HG03025 (cell line): ENCODE data around the gene GOLGA6A.
"Not testable (repeated sequence)": the region's sequence is repeated elsewhere in the genome, so short reads cannot be mapped to it uniquely, and the experiment has no call there.

Experiments used
- ATAC-seq: cut with Tn5 transposase; IDR thresholded peaks from one replicate; pipeline ENCODE4 v1.9.1; 2021; ENCODE audit warnings: mild to moderate bottlenecking, moderate library complexity; ENCODE audit not compliant: unreplicated experiment, low FRiP score

The GOLGA6A gene

DNA sequence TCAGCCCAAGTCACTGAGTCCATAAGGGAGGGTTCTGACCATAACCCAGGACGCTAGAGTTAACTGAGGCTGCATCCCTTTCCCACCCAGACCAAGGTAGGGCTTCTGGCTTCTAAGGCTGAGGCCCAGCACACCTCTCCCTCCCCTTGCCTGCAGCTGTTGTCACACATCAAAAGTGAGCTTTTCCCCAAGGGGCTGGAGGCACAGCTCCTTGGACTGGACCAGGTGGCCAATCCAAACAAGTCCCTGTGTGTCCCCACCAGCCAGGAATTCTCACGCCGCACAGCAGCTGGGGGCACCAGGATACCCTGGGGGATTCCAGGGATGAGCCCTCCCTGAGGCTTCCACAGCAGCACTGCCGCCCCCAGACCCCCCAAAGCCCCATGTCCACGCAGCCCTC is 25.8 kb upstream of the GOLGA6A start:
- no peak for ATAC-seq

DNA sequence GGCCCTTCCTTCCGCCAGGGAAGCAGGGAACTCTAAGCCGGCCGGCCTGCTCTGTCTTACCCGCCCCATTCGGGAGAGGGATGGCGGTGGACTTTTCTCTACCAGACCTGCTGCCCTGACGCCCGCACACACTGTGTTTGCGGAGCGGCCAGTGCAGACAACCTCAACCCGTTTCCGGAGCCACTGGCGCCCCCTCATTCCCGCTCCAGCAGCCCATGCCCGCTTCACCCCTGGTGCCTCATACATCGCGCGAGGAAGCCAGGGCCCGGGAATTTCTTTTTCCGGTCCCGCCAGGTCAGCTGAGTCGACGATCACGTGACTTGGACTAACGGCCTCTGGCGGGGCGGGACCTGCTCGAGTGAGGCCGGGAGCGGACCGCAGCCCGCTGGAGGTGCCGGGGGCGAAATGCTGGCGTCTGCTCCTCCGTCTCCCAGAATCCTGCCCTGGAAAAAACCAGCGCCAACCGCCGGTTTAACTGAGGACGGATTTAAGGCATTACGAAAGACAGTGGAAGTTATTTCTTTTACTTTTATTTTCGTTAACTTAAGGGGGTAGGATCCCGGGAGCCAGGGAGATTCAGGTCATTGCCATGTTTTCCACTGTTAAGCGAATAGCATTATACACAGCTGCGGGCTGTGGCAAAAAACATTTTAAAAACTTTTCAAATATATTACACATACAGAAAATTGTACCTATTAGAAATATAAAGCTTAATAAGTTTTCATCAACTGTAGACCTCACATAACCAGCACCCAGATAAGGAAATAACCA is 17.8 kb upstream of the GOLGA6A start:
- ATAC-seq, result not testable (repeated sequence)

DNA sequence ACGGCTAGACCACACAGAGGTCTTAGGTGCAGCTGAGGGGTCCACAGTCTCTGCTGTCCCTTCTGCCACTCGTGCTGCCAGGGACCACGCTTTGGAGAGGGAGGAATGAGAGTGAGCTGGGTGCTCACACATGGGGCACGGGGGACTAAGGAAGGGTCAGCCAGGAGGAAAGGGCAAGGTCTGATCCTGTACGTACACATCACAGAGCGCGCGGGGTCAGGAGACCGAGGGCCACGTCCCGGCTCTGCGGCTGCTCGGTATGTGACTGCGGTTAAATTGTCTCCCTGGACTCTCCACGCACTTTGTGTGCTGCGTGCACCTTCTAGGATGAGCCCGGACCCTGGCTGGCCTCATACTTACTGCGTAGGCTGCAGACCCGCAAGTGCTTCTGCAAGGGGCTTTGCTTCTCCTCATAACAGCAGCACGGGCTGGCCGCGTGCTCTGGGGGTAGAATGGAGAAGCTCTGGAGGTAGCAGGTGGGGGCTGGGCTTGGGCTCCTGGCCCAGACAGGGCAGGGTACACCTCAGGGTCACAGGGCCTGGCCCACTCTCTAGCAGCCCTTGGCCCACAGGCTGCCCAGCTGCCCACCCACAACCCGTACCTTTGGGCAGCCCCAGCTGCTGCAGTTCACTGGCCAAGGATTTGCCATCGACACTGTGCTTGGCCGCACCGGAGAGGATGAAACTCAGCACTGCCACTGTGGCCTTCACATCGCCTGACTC is 14.6 kb upstream of the GOLGA6A start:
- ATAC-seq, result not testable (repeated sequence)

DNA sequence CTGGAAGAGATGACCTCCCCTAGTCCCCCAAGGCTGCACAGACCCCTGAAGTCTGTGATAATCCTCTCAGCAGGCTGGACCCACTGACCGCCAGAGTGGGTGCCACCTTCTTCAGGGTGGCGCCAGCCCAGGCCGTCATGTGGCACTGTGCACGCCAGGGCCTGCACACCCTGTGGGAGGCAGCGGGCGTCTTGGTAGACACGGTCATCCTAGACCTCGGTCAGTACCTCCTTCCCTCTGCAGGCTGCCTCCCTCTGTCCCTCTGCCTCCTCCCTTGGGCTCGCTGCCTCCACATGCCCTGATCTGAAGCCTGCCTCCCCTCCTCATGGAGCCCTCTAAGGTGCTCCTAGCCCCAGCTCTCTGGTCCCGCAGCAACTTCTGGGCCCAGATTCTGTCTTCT is 13.3 kb upstream of the GOLGA6A start:
- ATAC-seq, result not testable (repeated sequence)

GRCh38 chr15:74094567-74094966 is 12.2 kb upstream of the GOLGA6A start:
- ATAC-seq, result not testable (repeated sequence)

DNA sequence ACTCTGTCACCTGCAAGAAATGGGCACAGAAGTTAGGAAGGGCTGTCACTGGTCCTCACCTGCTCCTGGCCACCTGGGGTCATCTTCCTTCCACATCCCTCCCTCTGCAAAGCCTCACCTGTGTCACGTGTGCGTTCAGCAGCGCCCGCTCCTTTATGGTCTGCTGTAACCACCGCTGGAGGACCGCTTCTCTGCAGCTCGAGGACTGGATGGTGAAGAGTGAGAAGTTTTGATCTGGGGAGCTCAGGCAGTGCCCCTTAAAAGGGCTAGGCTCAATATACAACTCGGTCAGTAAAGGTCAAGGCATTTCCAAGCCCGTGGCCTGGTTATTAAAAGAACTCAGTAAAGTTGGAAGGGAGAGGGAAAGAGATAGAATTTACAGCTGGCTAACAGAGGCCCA is 6.6 kb downstream of the GOLGA6A start:
- ATAC-seq, result not testable (repeated sequence)

- ATAC-seq, result not testable (repeated sequence)
These were observed 9.6 kb downstream of the GOLGA6A start for GRCh38 chr15:74072614-74073337.

DNA sequence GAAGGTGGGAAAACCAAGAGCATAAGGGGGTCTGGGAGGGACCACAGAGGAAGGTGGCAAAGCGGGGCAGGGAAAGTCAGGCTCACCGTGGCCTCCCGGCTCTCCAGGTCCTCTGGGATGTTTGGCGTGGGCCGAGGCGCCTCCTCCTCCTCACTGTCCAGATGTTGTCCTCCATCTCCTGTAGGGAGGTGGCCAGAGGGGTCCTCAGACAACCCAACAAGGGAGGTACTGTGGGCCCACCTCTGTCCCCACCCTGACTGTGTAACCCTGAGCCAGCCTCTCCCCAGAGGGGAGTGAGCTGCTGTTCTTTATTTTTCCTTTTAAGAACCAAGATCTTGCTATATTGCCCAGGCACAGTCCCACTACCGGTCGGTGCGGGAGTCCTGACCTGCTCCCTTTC is 10.2 kb downstream of the GOLGA6A start:
- not testable (repeated sequence) for ATAC-seq

GRCh38 chr15:74071645-74072044 is 10.7 kb downstream of the GOLGA6A start:
- ATAC-seq, result not testable (repeated sequence)

GRCh38 chr15:74065684-74066411 is 16.5 kb downstream of the GOLGA6A start:
- ATAC-seq, result not testable (repeated sequence)

DNA sequence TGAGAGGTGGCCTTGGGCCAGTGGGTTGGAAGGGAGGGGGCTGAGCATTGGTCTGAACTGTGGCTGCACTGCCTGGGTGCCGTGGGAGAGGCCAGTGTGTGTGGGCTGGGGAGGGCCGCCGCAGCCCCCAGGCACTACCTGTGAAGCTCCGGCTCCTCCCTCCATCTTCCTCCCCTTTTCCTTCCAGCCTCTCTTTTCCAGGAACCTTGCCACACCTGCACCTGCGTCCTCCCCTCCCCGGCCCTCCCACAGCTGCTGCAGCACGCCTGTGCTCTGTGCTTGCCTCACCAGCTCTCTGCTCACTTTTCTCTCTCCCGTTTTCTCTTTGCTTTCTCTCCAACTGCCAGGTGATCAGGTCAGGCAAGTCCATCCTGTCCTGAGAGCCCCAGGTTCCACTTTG is 17.5 kb downstream of the GOLGA6A start:
- ATAC-seq, result not testable (repeated sequence)

- ATAC-seq, result not testable (repeated sequence)
These were observed 18.2 kb downstream of the GOLGA6A start for GRCh38 chr15:74064183-74064582.

DNA sequence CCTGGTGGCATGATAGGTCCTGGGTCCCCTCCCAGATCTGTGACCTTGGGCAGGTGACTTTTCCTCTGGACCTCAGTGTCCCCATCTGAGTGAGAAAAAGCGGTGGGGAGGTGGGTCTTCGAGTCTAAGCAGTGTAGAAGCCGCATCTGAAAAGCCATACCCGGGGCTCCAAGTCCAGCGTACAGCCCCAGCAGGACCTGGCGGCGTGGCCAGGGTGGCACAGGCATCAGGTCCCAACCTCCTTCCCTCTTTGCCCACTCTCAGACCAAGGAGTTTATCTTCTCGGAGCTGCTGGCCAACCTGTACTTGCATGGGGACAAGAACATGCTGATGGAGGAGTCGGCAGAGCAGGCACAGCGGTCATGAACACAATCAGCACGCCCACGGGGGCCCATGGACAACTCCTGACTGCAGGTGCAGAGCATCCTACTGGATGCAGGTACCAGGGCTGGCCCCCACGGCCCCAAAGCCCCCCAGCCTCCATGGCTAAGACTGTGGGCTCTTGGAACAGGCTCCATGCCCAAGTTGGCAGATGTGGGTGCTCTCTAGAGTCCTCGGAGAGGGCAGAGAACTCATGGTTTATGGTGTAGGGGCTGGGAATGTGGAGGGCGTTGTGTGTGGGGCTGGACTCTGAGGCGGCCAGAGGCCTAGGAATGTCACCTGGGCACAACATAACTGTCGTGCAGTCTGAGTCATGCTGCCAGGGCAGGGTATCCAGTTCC is 18.8 kb downstream of the GOLGA6A start:
- not testable (repeated sequence) for ATAC-seq

DNA sequence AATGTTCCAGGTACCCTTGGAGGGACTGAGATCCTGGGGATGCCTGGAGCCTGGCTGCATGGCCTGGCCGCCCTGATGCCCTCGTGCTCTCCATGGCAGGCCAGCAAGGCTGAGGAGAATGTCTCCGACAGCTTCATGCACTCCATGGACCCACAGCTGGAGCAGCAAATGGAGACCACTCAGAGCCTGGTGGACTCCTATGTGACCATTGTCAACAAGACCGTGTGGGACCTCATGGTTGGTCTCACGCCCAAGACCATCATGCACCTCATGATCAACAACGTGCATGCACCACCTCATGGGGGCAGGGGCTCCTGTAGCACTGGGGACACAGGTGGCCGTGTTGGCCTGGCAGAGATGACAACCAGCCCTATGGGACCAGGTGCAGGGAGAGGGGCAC is 19.7 kb downstream of the GOLGA6A start:
- ATAC-seq, result no peak

DNA sequence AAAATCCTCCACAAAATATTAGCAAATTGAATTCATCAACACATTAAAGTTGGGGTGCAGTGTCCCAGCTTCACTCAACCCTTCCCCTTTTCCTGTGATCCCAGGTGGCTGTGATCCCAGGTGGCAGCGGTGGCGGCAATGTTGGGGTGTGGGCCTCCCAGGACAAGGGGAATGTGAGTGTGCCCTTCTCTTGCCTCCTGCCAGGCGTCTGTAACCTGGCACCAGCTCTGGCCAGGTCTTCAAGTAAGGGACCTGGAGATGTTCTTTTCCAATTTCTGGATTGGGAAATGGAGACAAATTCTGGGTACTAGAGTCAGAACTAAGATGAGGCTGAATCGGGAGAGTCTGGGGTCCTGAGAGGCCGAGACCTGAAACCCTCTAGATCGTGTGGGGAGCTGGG is 20.1 kb downstream of the GOLGA6A start:
- no peak for ATAC-seq

GRCh38 chr15:74060251-74060650 is 22.1 kb downstream of the GOLGA6A start:
- no peak for ATAC-seq

DNA sequence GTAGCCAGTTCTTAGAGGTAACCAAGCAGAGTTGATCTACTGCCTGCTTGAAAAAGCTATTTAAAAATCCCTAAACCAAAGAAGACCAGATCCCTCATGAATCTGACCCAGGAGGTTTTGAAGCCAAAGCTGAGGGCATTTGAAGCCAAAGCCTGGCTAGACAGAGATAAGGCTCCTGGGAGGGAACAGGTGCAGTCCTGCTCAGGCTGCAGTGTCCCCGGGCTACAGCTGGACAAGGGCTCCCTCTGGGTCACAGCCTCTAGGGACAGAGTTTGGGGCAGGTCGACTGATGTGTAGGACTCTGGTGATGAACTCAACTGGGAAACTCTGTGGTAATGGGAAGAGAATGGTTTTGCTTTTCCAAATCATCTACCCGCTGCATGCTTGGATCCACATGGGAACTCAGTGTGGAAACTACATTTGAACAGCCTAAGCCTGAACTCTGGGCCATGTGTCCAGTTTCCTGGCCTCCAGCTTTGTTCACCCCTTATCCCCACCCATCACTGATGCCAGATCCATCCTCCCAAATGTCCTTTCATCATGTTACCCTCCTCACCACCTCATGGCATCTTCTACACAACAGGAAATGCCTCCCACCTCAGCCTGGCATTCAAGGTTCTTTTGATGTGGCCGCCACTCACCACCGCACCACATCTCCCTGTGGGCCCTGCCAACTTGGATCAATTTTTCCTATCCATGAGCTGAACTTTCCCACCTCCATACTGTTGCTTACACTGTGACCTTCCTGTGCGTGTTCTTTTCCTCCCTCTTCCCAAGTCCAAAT is 23.1 kb downstream of the GOLGA6A start:
- not testable (repeated sequence) for ATAC-seq

GRCh38 chr15:74056330-74056729 is 26.0 kb downstream of the GOLGA6A start:
- ATAC-seq, result not testable (repeated sequence)

- no peak for ATAC-seq
These were observed 26.5 kb downstream of the GOLGA6A start for GRCh38 chr15:74055804-74056203.
